Transverse colon (tissue), 4 donors: Measurements from ENCODE around the gene PRCD.

ENCODE experiments used
- CTCF ChIP-seq, 5 experiments: fragments of 200-600 bp in 3 of 5; fragments of 450-650 bp in 2 of 5; sonication (generic) in 3 of 5; IDR thresholded peaks; 1 replicate in 2 of 5; 2 replicates in 3 of 5; pipeline ENCODE4 v1.5.1; 2016 to 2017; ENCODE audit warnings: antibody characterized with exemption in 5 of 5, inconsistent platforms in 3 of 5, mild to moderate bottlenecking in 2 of 5, moderate library complexity in 1 of 5
- POLR2AphosphoS5 ChIP-seq, 3 donors: sonication (generic); formaldehyde crosslinking; IDR thresholded peaks; one replicate each; pipeline ENCODE4 v1.6.1; 2016; ENCODE audit warnings: antibody characterized with exemption in 3 of 3

- TF ChIP-seq POLR2AphosphoS5 (IDR thresholded peaks at IDR 0.05) (no peak), CTCF (IDR thresholded peaks at IDR 0.05) (no peak)
These were observed 29.0 kb downstream of the PRCD start for GRCh38 chr17:76568811-76569221.
